Measurements from ENCODE around the gene VTA1.

DNA sequence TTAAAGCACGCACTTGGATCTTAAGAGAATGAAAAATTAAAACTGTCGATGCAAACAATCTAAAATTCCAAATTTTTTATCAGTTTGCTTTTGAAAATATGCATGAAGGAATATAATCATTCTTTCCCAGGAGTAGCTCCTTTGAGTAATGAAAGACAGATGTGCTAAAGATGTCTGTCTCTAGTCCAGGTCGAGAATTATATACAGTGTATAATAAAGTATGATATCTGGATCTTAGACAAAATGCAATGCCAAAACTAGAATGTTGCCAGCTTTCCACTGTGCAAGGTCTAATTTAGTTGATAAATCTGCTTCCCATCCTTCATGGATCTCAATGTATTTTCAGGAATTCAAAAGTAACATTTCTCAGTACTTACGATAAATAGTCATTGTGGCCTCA is 89.6 kb downstream of the VTA1 start:
- TF ChIP-seq, protein P1, sequence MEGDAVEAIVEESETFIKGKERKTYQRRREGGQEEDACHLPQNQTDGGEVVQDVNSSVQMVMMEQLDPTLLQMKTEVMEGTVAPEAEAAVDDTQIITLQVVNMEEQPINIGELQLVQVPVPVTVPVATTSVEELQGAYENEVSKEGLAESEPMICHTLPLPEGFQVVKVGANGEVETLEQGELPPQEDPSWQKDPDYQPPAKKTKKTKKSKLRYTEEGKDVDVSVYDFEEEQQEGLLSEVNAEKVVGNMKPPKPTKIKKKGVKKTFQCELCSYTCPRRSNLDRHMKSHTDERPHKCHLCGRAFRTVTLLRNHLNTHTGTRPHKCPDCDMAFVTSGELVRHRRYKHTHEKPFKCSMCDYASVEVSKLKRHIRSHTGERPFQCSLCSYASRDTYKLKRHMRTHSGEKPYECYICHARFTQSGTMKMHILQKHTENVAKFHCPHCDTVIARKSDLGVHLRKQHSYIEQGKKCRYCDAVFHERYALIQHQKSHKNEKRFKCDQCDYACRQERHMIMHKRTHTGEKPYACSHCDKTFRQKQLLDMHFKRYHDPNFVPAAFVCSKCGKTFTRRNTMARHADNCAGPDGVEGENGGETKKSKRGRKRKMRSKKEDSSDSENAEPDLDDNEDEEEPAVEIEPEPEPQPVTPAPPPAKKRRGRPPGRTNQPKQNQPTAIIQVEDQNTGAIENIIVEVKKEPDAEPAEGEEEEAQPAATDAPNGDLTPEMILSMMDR (conservative IDR thresholded peaks at IDR 0.05): no peak
- no peak for TF ChIP-seq ZFX (IDR thresholded peaks at IDR 0.05)
